ENCODE measurements around the gene KIAA0040. TPM values are rescaled to one million over a fixed set of nuclear protein-coding genes. Genes with fewer than 3 reads are reported as not detected.

KIAA0040 gene
- total RNA-seq, 2 experiments from 2014 or later, result 64.1 to 67.1 TPM

GRCh38 chr1:175195798-175196197 lies 3.2 kb upstream of the KIAA0040 start:
- no peak for DNase-seq
- H3K27me3 Mint-ChIP-seq, result no peaks in the 10 kb centered on the region
- no peak overlapping the region for H3K4me3 Mint-ChIP-seq
- H3K9me3 Mint-ChIP-seq, result no peaks in the 10 kb centered on the region
- H3K27ac Mint-ChIP-seq, result peak overlapping the region; percentile 4
- CTCF ChIA-PET, result interaction anchor here (1.5 kb wide), 1 partner anchor 13 kb away, joined by 3 read pairs; no protein-coding TSS in a partner anchor
- H3K36me3 Mint-ChIP-seq (ENCODE audit: low read depth), result peaks cover 8% of the 10 kb centered on the region
- peaks cover 41% of the 10 kb centered on the region for H3K4me1 Mint-ChIP-seq
- POLR2A ChIA-PET, result no interaction called here

GRCh38 chr1:175195281-175195680 lies 2.7 kb upstream of the KIAA0040 start:
- ChIA-PET POLR2A (no interaction called here), CTCF (interaction anchor here (0.7 to 2.7 kb wide), 5 partner anchors 13 to 136 kb away, joined by 3 to 6 read pairs (median 3); no protein-coding TSS in a partner anchor)
- Mint-ChIP-seq H3K4me3 (no peak overlapping the region), H3K36me3 (ENCODE audit: low read depth) (peaks cover 13% of the 10 kb centered on the region), H3K9me3 (no peaks in the 10 kb centered on the region), H3K27ac (no peak overlapping the region), H3K27me3 (no peaks in the 10 kb centered on the region), H3K4me1 (peaks cover 46% of the 10 kb centered on the region)
- DNase-seq, result no peak

GRCh38 chr1:175193527-175193910 lies 943 bp upstream of the KIAA0040 start:
- no peaks in the 10 kb centered on the region for H3K9me3 Mint-ChIP-seq
- peak overlapping the region; percentile 91 for H3K27ac Mint-ChIP-seq
- peak overlapping the region; percentile 92 for H3K4me3 Mint-ChIP-seq
- POLR2A ChIA-PET, result no interaction called here
- no peaks in the 10 kb centered on the region for H3K27me3 Mint-ChIP-seq
- no peak for DNase-seq
- peaks cover 30% of the 10 kb centered on the region for H3K36me3 Mint-ChIP-seq (ENCODE audit: low read depth)
- CTCF ChIA-PET, result interaction anchor here (2.7 kb wide), 1 partner anchor 35 kb away, joined by 6 read pairs; no protein-coding TSS in a partner anchor
- H3K4me1 Mint-ChIP-seq, result peaks cover 64% of the 10 kb centered on the region

GRCh38 chr1:175192111-175192629 lies 406 bp downstream of the KIAA0040 start:
- no peaks in the 10 kb centered on the region for H3K9me3 Mint-ChIP-seq
- POLR2A ChIA-PET, result interaction anchor here (0.7 to 1.1 kb wide), 3 partner anchors 9 to 169 kb away, joined by 3 to 4 read pairs (median 3); partner anchors contain the start of gene MRPS14
- H3K36me3 Mint-ChIP-seq (ENCODE audit: low read depth), result peaks cover 44% of the 10 kb centered on the region
- peak overlapping the region; percentile 92 for H3K4me3 Mint-ChIP-seq
- DNase-seq, result peak; percentile 39
- peaks cover 66% of the 10 kb centered on the region for H3K4me1 Mint-ChIP-seq
- H3K27ac Mint-ChIP-seq, result peak overlapping the region; percentile 91
- H3K27me3 Mint-ChIP-seq, result no peaks in the 10 kb centered on the region
- CTCF ChIA-PET, result interaction anchor here (0.9 to 1.4 kb wide), 3 partner anchors 9 to 45 kb away, joined by 3 to 5 read pairs (median 3); no protein-coding TSS in a partner anchor

- ChIA-PET POLR2A (interaction anchor here (0.9 to 1.1 kb wide), 2 partner anchors 18 to 168 kb away, joined by 3 read pairs; partner anchors contain the start of gene MRPS14), CTCF (interaction anchor here (0.9 to 1.4 kb wide), 3 partner anchors 8 to 45 kb away, joined by 3 to 5 read pairs (median 3); no protein-coding TSS in a partner anchor)
- Mint-ChIP-seq H3K9me3 (no peaks in the 10 kb centered on the region), H3K36me3 (ENCODE audit: low read depth) (peaks cover 49% of the 10 kb centered on the region), H3K27ac (peak overlapping the region; percentile 91), H3K4me1 (peaks cover 69% of the 10 kb centered on the region), H3K27me3 (no peaks in the 10 kb centered on the region), H3K4me3 (peak overlapping the region; percentile 92)
- peak; percentile 56 for DNase-seq
These were observed 917 bp downstream of the KIAA0040 start for GRCh38 chr1:175191659-175192058.

GRCh38 chr1:175188936-175189335 lies 3.6 kb downstream of the KIAA0040 start:
- peak; percentile 68 for DNase-seq

GRCh38 chr1:175186433-175187160 lies 6.0 kb downstream of the KIAA0040 start:
- Mint-ChIP-seq H3K36me3 (ENCODE audit: low read depth) (peaks cover 84% of the 10 kb centered on the region), H3K4me3 (peak overlapping the region; percentile 7), H3K27ac (peak overlapping the region; percentile 38), H3K27me3 (no peaks in the 10 kb centered on the region), H3K4me1 (peaks cover 87% of the 10 kb centered on the region), H3K9me3 (no peaks in the 10 kb centered on the region)
- ChIA-PET POLR2A (no interaction called here), CTCF (interaction anchor here (0.8 to 1.8 kb wide), 4 partner anchors 11 to 24 kb away, joined by 3 to 6 read pairs (median 3); no protein-coding TSS in a partner anchor)
- DNase-seq, result no peak

More at GRCh38 chr1:175188936-175189335, 3.6 kb downstream of the KIAA0040 start:
- H3K9me3 Mint-ChIP-seq, result no peaks in the 10 kb centered on the region
- peaks cover 69% of the 10 kb centered on the region for H3K36me3 Mint-ChIP-seq (ENCODE audit: low read depth)
- no peaks in the 10 kb centered on the region for H3K27me3 Mint-ChIP-seq
- peaks cover 79% of the 10 kb centered on the region for H3K4me1 Mint-ChIP-seq
- CTCF ChIA-PET, result interaction anchor here (0.9 to 3.2 kb wide), 10 partner anchors 15 to 56 kb away, joined by 3 to 12 read pairs (median 4); no protein-coding TSS in a partner anchor
- peak overlapping the region; percentile 92 for H3K4me3 Mint-ChIP-seq
- peak overlapping the region; percentile 91 for H3K27ac Mint-ChIP-seq
- POLR2A ChIA-PET, result interaction anchor here (0.9 kb wide), 1 partner anchor 33 kb away, joined by 4 read pairs; no protein-coding TSS in a partner anchor

- H3K27ac Mint-ChIP-seq, result no peak overlapping the region
- CTCF ChIA-PET, result interaction anchor here (0.6 to 1.8 kb wide), 4 partner anchors 10 to 157 kb away, joined by 3 to 6 read pairs (median 3); no protein-coding TSS in a partner anchor
These were observed 6.7 kb downstream of the KIAA0040 start for GRCh38 chr1:175185903-175186302.

GRCh38 chr1:175183586-175183985 lies 9.0 kb downstream of the KIAA0040 start:
- H3K27me3 Mint-ChIP-seq, result no peaks in the 10 kb centered on the region
- no peaks in the 10 kb centered on the region for H3K9me3 Mint-ChIP-seq
- H3K36me3 Mint-ChIP-seq (ENCODE audit: low read depth), result peaks cover 79% of the 10 kb centered on the region
- peaks cover 82% of the 10 kb centered on the region for H3K4me1 Mint-ChIP-seq
- ChIA-PET POLR2A (interaction anchor here (0.6 kb wide), 1 partner anchor 9 kb away, joined by 4 read pairs; no protein-coding TSS in a partner anchor), CTCF (interaction anchor here (0.7 to 1.6 kb wide), 2 partner anchors 8 to 29 kb away, joined by 3 read pairs; no protein-coding TSS in a partner anchor)
- H3K4me3 Mint-ChIP-seq, result no peak overlapping the region
- H3K27ac Mint-ChIP-seq, result no peak overlapping the region
- no peak for DNase-seq

More at GRCh38 chr1:175185903-175186302, 6.7 kb downstream of the KIAA0040 start:
- Mint-ChIP-seq H3K27me3 (no peaks in the 10 kb centered on the region), H3K36me3 (ENCODE audit: low read depth) (peaks cover 87% of the 10 kb centered on the region), H3K4me3 (no peak overlapping the region), H3K4me1 (peaks cover 89% of the 10 kb centered on the region), H3K9me3 (no peaks in the 10 kb centered on the region)
- DNase-seq, result no peak
- POLR2A ChIA-PET, result no interaction called here

GRCh38 chr1:175182201-175182746 lies 10.3 kb downstream of the KIAA0040 start:
- Mint-ChIP-seq H3K27me3 (no peaks in the 10 kb centered on the region), H3K27ac (peak overlapping the region; percentile 41), H3K36me3 (ENCODE audit: low read depth) (peaks cover 77% of the 10 kb centered on the region), H3K4me3 (no peak overlapping the region), H3K4me1 (peaks cover 80% of the 10 kb centered on the region), H3K9me3 (no peaks in the 10 kb centered on the region)
- no peak for DNase-seq
- ChIA-PET CTCF (no interaction called here), POLR2A (no interaction called here)

- no peak for DNase-seq
- peaks cover 67% of the 10 kb centered on the region for H3K4me1 Mint-ChIP-seq
- peaks cover 75% of the 10 kb centered on the region for H3K36me3 Mint-ChIP-seq (ENCODE audit: low read depth)
- POLR2A ChIA-PET, result no interaction called here
- H3K4me3 Mint-ChIP-seq, result no peak overlapping the region
- CTCF ChIA-PET, result interaction anchor here (0.7 to 1.8 kb wide), 3 partner anchors 20 to 45 kb away, joined by 3 to 5 read pairs (median 4); no protein-coding TSS in a partner anchor
- H3K27ac Mint-ChIP-seq, result no peak overlapping the region
- no peaks in the 10 kb centered on the region for H3K9me3 Mint-ChIP-seq
- H3K27me3 Mint-ChIP-seq, result no peaks in the 10 kb centered on the region
These were observed 12.6 kb downstream of the KIAA0040 start for GRCh38 chr1:175179837-175180590.

GRCh38 chr1:175178456-175178855 lies 14.1 kb downstream of the KIAA0040 start:
- Mint-ChIP-seq H3K27me3 (no peaks in the 10 kb centered on the region), H3K4me1 (peaks cover 70% of the 10 kb centered on the region), H3K36me3 (ENCODE audit: low read depth) (peaks cover 78% of the 10 kb centered on the region), H3K9me3 (no peaks in the 10 kb centered on the region), H3K4me3 (no peak overlapping the region), H3K27ac (no peak overlapping the region)
- CTCF ChIA-PET, result no interaction called here
- no peak for DNase-seq
- POLR2A ChIA-PET, result no interaction called here
